Hematopoietic multipotent progenitor cell treated with erythropoietin and hydrocortisone succinate and interleukin-3 and kit ligand, for 4 days (in vitro differentiated cells): ENCODE measurements around the gene CYRIA.

Experiments used
- DNase-seq: peaks from one replicate; pipeline ENCODE4 v3.0.0-alpha.2; 2015

The CYRIA gene

GRCh38 chr2:16649353-16650286, 16.0 kb downstream of the CYRIA start:
- DNase-seq = no peak

- no peak for DNase-seq
Observed at GRCh38 chr2:16647992-16648617, 17.5 kb downstream of the CYRIA start.

GRCh38 chr2:16645775-16646559, 19.7 kb downstream of the CYRIA start:
- DNase-seq = peak; percentile 49

- DNase-seq = no peak
Observed at GRCh38 chr2:16645088-16645487, 20.5 kb downstream of the CYRIA start.

- no peak for DNase-seq
Observed at GRCh38 chr2:16644221-16644925, 21.3 kb downstream of the CYRIA start.

- no peak for DNase-seq
Observed at GRCh38 chr2:16643099-16643498, 22.5 kb downstream of the CYRIA start.

GRCh38 chr2:16642088-16642487, 23.5 kb downstream of the CYRIA start:
- no peak for DNase-seq

GRCh38 chr2:16641509-16641908, 24.1 kb downstream of the CYRIA start:
- no peak for DNase-seq

GRCh38 chr2:16640867-16641266, 24.8 kb downstream of the CYRIA start:
- no peak for DNase-seq

GRCh38 chr2:16640001-16640700, 25.5 kb downstream of the CYRIA start:
- no peak for DNase-seq

GRCh38 chr2:16639431-16639830, 26.2 kb downstream of the CYRIA start:
- no peak for DNase-seq

GRCh38 chr2:16638946-16639345, 26.7 kb downstream of the CYRIA start:
- DNase-seq = peak; percentile 41

- DNase-seq = no peak
Observed at GRCh38 chr2:16637304-16637703, 28.3 kb downstream of the CYRIA start.

- DNase-seq = peak; percentile 78
Observed at GRCh38 chr2:16635791-16636699, 29.6 kb downstream of the CYRIA start.

- no peak for DNase-seq
Observed at GRCh38 chr2:16633621-16634430, 31.8 kb downstream of the CYRIA start.

GRCh38 chr2:16632598-16632997, 33.0 kb downstream of the CYRIA start:
- DNase-seq = no peak

- peak; percentile 82 for DNase-seq
Observed at GRCh38 chr2:16630463-16630862, 35.2 kb downstream of the CYRIA start.

GRCh38 chr2:16629770-16630169, 35.9 kb downstream of the CYRIA start:
- no peak for DNase-seq

- DNase-seq = no peak
Observed at GRCh38 chr2:16629044-16629443, 36.6 kb downstream of the CYRIA start.

- peak; percentile 66 for DNase-seq
Observed at GRCh38 chr2:16628314-16628713, 37.3 kb downstream of the CYRIA start.
